RWPE1 (cell line): ENCODE results near the gene EEF2.

ENCODE experiments used
- CTCF ChIA-PET: fragments of 350-600 bp; sonication (Branson Sonifier 250); formaldehyde crosslinking; extraction: SDS; loops from one replicate; lab custom pipeline; 2021; lab: Yijun Ruan, JAX
- POLR2A ChIA-PET: fragments of 400-600 bp; formaldehyde crosslinking; extraction: SDS; loops from one replicate; lab custom pipeline; 2020; ENCODE audit warnings: antibody characterized with exemption; ENCODE audit not compliant: low non-redundant PET; lab: Yijun Ruan, JAX
- DNase-seq: peaks from one replicate; pipeline ENCODE4 v3.0.0; 2012; ENCODE audit warnings: low spot score
- H3K27ac ChIP-seq: fragments of 450-650 bp; 2 replicates; pipeline ENCODE4 v1.5.1; 2017
- CTCF ChIP-seq: fragments of 450-650 bp; conservative IDR thresholded peaks from 2 replicates; pipeline ENCODE4 v1.5.1; 2017; ENCODE audit warnings: low read depth, mild to moderate bottlenecking

The EEF2 gene

DNA sequence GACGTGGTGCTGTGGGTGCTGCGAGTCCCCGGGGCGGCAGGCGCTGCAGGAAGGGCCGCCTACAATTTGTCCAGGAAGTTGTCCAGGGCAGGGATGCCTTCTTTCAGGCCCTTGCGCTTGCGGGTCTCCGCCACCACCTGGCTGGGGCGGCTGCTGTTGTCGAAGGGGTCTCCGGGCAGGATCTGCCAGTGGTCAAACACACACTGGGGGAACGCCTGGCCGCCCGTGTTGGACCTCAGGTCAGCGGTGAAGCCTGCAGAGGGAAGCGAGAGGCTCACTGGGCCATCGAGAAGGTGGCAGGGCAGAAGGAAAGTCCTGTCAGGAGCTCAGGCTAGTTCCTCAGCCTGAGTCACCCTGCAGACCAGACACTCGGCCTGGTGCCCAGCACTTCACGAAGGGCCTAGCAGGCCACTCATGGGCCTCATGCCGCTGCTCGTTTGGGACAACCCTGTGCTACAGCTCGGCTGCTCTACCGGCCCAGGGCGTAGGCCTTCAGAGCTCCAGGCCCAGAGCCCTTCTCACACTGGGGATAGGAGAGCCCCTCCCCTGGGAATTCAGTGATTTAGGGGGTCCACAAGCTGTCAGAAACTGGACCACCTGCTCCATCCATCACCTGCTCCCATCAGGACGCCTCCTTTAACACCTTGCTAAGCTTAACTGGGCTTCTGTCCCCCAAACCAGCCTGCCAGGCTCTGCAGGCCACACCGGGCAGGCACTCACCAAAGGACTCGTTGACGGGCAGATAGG is 8.6 kb downstream of the EEF2 start:
- CTCF ChIA-PET, result no interaction called here
- POLR2A ChIA-PET, result no interaction called here
- H3K27ac ChIP-seq, result peak overlapping the region; percentile 87
- TF ChIP-seq CTCF, result no peak
- DNase-seq, result no peak

DNA sequence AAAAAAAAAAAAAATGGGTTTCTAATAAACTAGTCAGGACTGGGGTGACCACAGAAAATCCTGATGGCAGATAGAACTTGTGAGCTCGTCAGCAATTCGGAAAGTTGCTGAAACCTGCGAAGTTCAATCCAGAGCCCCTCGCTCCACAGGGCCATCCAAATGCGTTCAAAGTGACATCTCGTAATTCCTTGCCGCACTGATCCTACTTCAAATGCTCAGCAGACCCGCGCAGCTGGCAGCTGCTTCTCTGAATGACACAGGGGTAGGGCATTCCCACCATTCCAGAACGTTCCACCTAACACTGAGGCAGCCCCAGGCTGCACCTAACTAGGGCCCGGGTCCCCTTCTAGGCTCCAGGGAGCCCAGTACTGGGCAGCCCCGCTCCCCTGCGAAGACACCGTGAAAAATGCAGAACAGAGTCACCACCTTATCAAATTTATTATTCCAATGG is 9.6 kb downstream of the EEF2 start:
- ChIA-PET POLR2A (no interaction called here), CTCF (no interaction called here)
- no peak for DNase-seq
- H3K27ac ChIP-seq, result peak overlapping the region; percentile 87
- TF ChIP-seq CTCF, result no peak

GRCh38 chr19:3975144-3975543 is 10.1 kb downstream of the EEF2 start:
- POLR2A ChIA-PET, result no interaction called here
- DNase-seq, result no peak
- CTCF ChIA-PET, result interaction anchor here (0.7 kb wide), 1 partner anchor 396 kb away, joined by 3 read pairs; no protein-coding TSS in a partner anchor
- H3K27ac ChIP-seq, result peak overlapping the region; percentile 87
- no peak for TF ChIP-seq CTCF

- H3K27ac ChIP-seq, result peak within 1 kb of the TSS; percentile 92
Observed at GRCh38 chr19:3970808-3971598, 14.3 kb downstream of the EEF2 start, which contains the start of gene DAPK3. DAPK3 (minus strand) TSS chr19:3971099; CDS start chr19:3969735, 1,364 bp downstream.

GRCh38 chr19:3970313-3970807 is 14.9 kb downstream of the EEF2 start:
- ChIA-PET CTCF (no interaction called here), POLR2A (interaction anchor here (3.7 kb wide), 1 partner anchor 14 kb away, joined by 15 read pairs; the partner anchor contains the start of gene EEF2)
- DNase-seq, result no peak
- peak overlapping the region; percentile 92 for H3K27ac ChIP-seq
- no peak for TF ChIP-seq CTCF

More at GRCh38 chr19:3970808-3971598, 14.3 kb downstream of the EEF2 start, which contains the start of gene DAPK3:
- peak; percentile 92 for DNase-seq
- TF ChIP-seq CTCF, result no peak
- CTCF ChIA-PET, result no interaction called here
- POLR2A ChIA-PET, result interaction anchor here (0.6 to 3.7 kb wide), 2 partner anchors 14 to 103 kb away, joined by 3 to 15 read pairs; partner anchors contain the start of gene EEF2
